WTC11 (cell line): ENCODE results near the gene GGA1. TPM values are rescaled to one million over a fixed set of nuclear protein-coding genes. Genes with fewer than 3 reads are reported as not detected.

Source experiments
- ATAC-seq: fragments of 200-7000 bp; cut with Tn5 transposase; 2 replicates; pipeline ENCODE4 v1.10.0; 2021; ENCODE audit warnings: mild to moderate bottlenecking, moderate library complexity
- CTCF ChIA-PET: fragments of 300-600 bp; sonication (Branson Sonifier 250); formaldehyde crosslinking; loops from one replicate; lab custom pipeline; 2021; ENCODE audit warnings: antibody characterized with exemption; lab: Charles Lee
- POLR2A ChIA-PET: fragments of 350-600 bp; sonication (Branson Sonifier 250); formaldehyde crosslinking; loops from one replicate; lab custom pipeline; 2021; ENCODE audit warnings: antibody characterized with exemption; lab: Charles Lee
- DNase-seq: peaks from one replicate; pipeline ENCODE4 v3.0.0; 2021; ENCODE audit warnings: low spot score
- H3K27ac Mint-ChIP-seq: 2 replicates; pipeline ENCODE4 v1.8.0; 2021; ENCODE audit warnings: mixed read lengths
- H3K27me3 Mint-ChIP-seq: 2 replicates; pipeline ENCODE4 v1.8.0; 2021; ENCODE audit warnings: low read depth, mild to moderate bottlenecking, moderate library complexity, mixed read lengths
- H3K36me3 Mint-ChIP-seq: 2 replicates; pipeline ENCODE4 v1.8.0; 2021; ENCODE audit warnings: mixed read lengths
- H3K4me1 Mint-ChIP-seq: 2 replicates; pipeline ENCODE4 v1.8.0; 2022; ENCODE audit warnings: mixed read lengths
- H3K4me3 Mint-ChIP-seq: 2 replicates; pipeline ENCODE4 v1.8.0; 2021; ENCODE audit warnings: mild to moderate bottlenecking, moderate library complexity, mixed read lengths
- H3K9me3 Mint-ChIP-seq: 2 replicates; pipeline ENCODE4 v1.8.0; 2021; ENCODE audit warnings: mixed read lengths
- ATF1 ChIP-seq: sonication (generic); formaldehyde crosslinking; IDR thresholded peaks from 2 replicates; pipeline ENCODE4 v1.8.1; 2023; ENCODE audit warnings: mild to moderate bottlenecking, moderate library complexity, missing genetic modification reagents
- CBFB ChIP-seq: sonication (generic); formaldehyde crosslinking; IDR thresholded peaks from 2 replicates; pipeline ENCODE4 v1.8.1; 2022; ENCODE audit warnings: mild to moderate bottlenecking, low read depth, missing genetic modification reagents
- CREM ChIP-seq: sonication (generic); formaldehyde crosslinking; IDR thresholded peaks from 2 replicates; pipeline ENCODE4 v1.8.1; 2022; ENCODE audit warnings: mild to moderate bottlenecking, missing genetic modification reagents, moderate library complexity
- EMX1 ChIP-seq: fragments of 250-450 bp; sonication (Bioruptor Pico); IDR thresholded peaks from 2 replicates; pipeline ENCODE4 v1.8.0; 2021; ENCODE audit warnings: mild to moderate bottlenecking
- FOXJ3 ChIP-seq: sonication (generic); formaldehyde crosslinking; IDR thresholded peaks from 2 replicates; pipeline ENCODE4 v1.9.0; 2021; ENCODE audit warnings: missing genetic modification reagents, mild to moderate bottlenecking, borderline replicate concordance
- FOXP4 ChIP-seq: sonication (generic); formaldehyde crosslinking; IDR thresholded peaks from 2 replicates; pipeline ENCODE4 v1.8.0; 2022; ENCODE audit warnings: mild to moderate bottlenecking, missing genetic modification reagents
- GRHL2 ChIP-seq: fragments of 250-450 bp; sonication (Bioruptor Pico); IDR thresholded peaks from 2 replicates; pipeline ENCODE4 v1.8.0; 2022; ENCODE audit warnings: mild to moderate bottlenecking, moderate library complexity; ENCODE audit not compliant: insufficient replicate concordance, severe bottlenecking
- GTF2I ChIP-seq: fragments of 250-450 bp; sonication (Bioruptor Pico); conservative IDR thresholded peaks from 2 replicates; pipeline ENCODE4 v1.4.0; 2021; ENCODE audit warnings: mild to moderate bottlenecking
- IRF2 ChIP-seq: sonication (generic); formaldehyde crosslinking; IDR thresholded peaks from 2 replicates; pipeline ENCODE4 v1.8.0; 2022; ENCODE audit warnings: low read depth, missing genetic modification reagents, borderline replicate concordance
- JAZF1 ChIP-seq: fragments of 250-450 bp; sonication (Bioruptor Pico); IDR thresholded peaks from 2 replicates; pipeline ENCODE4 v1.9.0; 2021; ENCODE audit warnings: moderate library complexity, mild to moderate bottlenecking, inconsistent platforms
- MAX ChIP-seq: sonication (generic); formaldehyde crosslinking; IDR thresholded peaks from 2 replicates; pipeline ENCODE4 v1.8.0; 2022; ENCODE audit warnings: mild to moderate bottlenecking, missing genetic modification reagents
- MLX ChIP-seq: sonication (generic); formaldehyde crosslinking; IDR thresholded peaks from 2 replicates; pipeline ENCODE4 v1.8.1; 2023; ENCODE audit warnings: mild to moderate bottlenecking, missing genetic modification reagents, moderate library complexity
- NFATC4 ChIP-seq: fragments of 250-450 bp; sonication (Bioruptor Pico); IDR thresholded peaks from 2 replicates; pipeline ENCODE4 v1.9.0; 2021; ENCODE audit warnings: mild to moderate bottlenecking
- NFYB ChIP-seq: sonication (generic); formaldehyde crosslinking; conservative IDR thresholded peaks from 2 replicates; pipeline ENCODE4 v1.8.0; 2022; ENCODE audit warnings: low read depth, missing genetic modification reagents
- NR1H2 ChIP-seq: sonication (generic); formaldehyde crosslinking; IDR thresholded peaks from 2 replicates; pipeline ENCODE4 v1.9.0; 2021; ENCODE audit warnings: mild to moderate bottlenecking, moderate library complexity, missing genetic modification reagents
- RELA ChIP-seq: sonication (generic); formaldehyde crosslinking; IDR thresholded peaks from 2 replicates; pipeline ENCODE4 v1.8.1; 2022; ENCODE audit warnings: missing genetic modification reagents, mild to moderate bottlenecking, borderline replicate concordance
- RORB ChIP-seq: fragments of 250-450 bp; sonication (Bioruptor Pico); IDR thresholded peaks from 2 replicates; pipeline ENCODE4 v1.9.0; 2021; ENCODE audit warnings: mild to moderate bottlenecking
- SMAD3 ChIP-seq: sonication (generic); formaldehyde crosslinking; IDR thresholded peaks from 2 replicates; pipeline ENCODE4 v1.8.0; 2022; ENCODE audit warnings: missing genetic modification reagents, mild to moderate bottlenecking, borderline replicate concordance
- SMAD4 ChIP-seq: sonication (generic); formaldehyde crosslinking; IDR thresholded peaks from 2 replicates; pipeline ENCODE4 v1.8.0; 2022; ENCODE audit warnings: mild to moderate bottlenecking, missing genetic modification reagents
- SP1 ChIP-seq: sonication (generic); formaldehyde crosslinking; conservative IDR thresholded peaks from 2 replicates; pipeline ENCODE4 v1.8.1; 2022; ENCODE audit warnings: missing genetic modification reagents
- TP53 ChIP-seq: sonication (generic); formaldehyde crosslinking; IDR thresholded peaks from 2 replicates; pipeline ENCODE4 v1.8.1; 2023; ENCODE audit warnings: mild to moderate bottlenecking, missing genetic modification reagents
- USF1 ChIP-seq: sonication (generic); formaldehyde crosslinking; IDR thresholded peaks from 2 replicates; pipeline ENCODE4 v1.8.0; 2022; ENCODE audit warnings: mild to moderate bottlenecking, missing genetic modification reagents
- ZNF121 ChIP-seq: sonication (generic); formaldehyde crosslinking; IDR thresholded peaks from 2 replicates; pipeline ENCODE4 v1.8.0; 2023; ENCODE audit warnings: missing genetic modification reagents
- total RNA-seq: library from RNA; stranded (reverse); gene quantifications from 3 replicates; pipeline ENCODE4 v1.2.3, GENCODE V29; 2021
- TF ChIP-seq, protein P1 (sequence below): sonication (generic); formaldehyde crosslinking; IDR thresholded peaks from 2 replicates; pipeline ENCODE4 v1.8.1; 2022; ENCODE audit warnings: missing genetic modification reagents, borderline replicate concordance
- TF ChIP-seq, protein P2 (sequence below): sonication (generic); formaldehyde crosslinking; conservative IDR thresholded peaks from 2 replicates; pipeline ENCODE4 v1.8.1; 2022; ENCODE audit warnings: mild to moderate bottlenecking, missing genetic modification reagents
- TF ChIP-seq, protein P3 (sequence below): fragments of 250-450 bp; sonication (Bioruptor Pico); IDR thresholded peaks from 2 replicates; pipeline ENCODE4 v1.8.0; 2021; ENCODE audit warnings: mild to moderate bottlenecking

Gene GGA1
- total RNA-seq, 1 experiment from 2014 or later: 66.3 TPM

GRCh38 chr22:37623075-37624016 lies 14.7 kb downstream of the GGA1 start (continued):
- TF ChIP-seq FOXP4 (CRISPR knock-in tag) (no peak), GRHL2 (CRISPR knock-in tag) (no peak), CBFB (no peak), NFATC4 (no peak)
- TF ChIP-seq, all 79 proteins: peak for 2

- Mint-ChIP-seq H3K4me1 (peaks cover 3% of the 10 kb centered on the region), H3K27ac (no peak overlapping the region)
- no peak for ATAC-seq
- TF ChIP-seq MAX (CRISPR knock-in tag) (no peak), NFATC4 (no peak), JAZF1 (CRISPR knock-in tag) (no peak), CREM (CRISPR knock-in tag) (no peak)
- TF ChIP-seq, protein P1, sequence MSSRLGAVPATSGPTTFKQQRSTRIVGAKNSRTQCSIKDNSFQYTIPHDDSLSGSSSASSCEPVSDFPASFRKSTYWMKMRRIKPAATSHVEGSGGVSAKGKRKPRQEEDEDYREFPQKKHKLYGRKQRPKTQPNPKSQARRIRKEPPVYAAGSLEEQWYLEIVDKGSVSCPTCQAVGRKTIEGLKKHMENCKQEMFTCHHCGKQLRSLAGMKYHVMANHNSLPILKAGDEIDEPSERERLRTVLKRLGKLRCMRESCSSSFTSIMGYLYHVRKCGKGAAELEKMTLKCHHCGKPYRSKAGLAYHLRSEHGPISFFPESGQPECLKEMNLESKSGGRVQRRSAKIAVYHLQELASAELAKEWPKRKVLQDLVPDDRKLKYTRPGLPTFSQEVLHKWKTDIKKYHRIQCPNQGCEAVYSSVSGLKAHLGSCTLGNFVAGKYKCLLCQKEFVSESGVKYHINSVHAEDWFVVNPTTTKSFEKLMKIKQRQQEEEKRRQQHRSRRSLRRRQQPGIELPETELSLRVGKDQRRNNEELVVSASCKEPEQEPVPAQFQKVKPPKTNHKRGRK (CRISPR knock-in tag): no peak
- TF ChIP-seq, protein P2, sequence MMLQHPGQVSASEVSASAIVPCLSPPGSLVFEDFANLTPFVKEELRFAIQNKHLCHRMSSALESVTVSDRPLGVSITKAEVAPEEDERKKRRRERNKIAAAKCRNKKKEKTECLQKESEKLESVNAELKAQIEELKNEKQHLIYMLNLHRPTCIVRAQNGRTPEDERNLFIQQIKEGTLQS (CRISPR knock-in tag): no peak
- TF ChIP-seq, all 79 proteins: peak for 0
- ChIA-PET POLR2A (no interaction called here), CTCF (interaction anchor here (0.5 to 1.9 kb wide), 11 partner anchors 9 to 144 kb away, joined by 3 to 15 read pairs (median 4); partner anchors contain the start of genes GGA1 and PDXP)
- no peak for DNase-seq
- H3K27me3 Mint-ChIP-seq: no peaks in the 10 kb centered on the region
- H3K4me3 Mint-ChIP-seq: no peak overlapping the region
- H3K36me3 Mint-ChIP-seq: peaks cover 9% of the 10 kb centered on the region
- H3K9me3 Mint-ChIP-seq: no peaks in the 10 kb centered on the region
Measured at GRCh38 chr22:37624017-37624365, 15.4 kb downstream of the GGA1 start.

DNA sequence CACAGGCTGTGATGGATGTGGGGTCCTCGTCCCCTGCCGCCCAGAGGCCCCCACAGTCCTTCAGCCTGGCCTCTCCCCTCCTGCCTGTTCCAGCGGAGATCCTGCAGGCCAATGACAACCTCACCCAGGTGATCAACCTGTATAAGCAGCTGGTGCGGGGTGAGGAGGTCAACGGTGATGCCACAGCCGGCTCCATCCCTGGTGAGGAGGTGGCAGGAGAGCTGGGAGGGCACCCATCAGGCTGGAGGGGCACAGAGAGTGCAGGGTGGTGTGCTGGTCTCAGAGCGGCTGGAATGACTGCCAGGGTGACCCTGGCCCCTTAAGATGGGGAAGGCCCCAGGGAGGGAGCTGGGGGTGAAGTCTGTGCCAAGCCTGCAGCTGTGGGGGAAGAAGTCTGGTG lies 16.2 kb downstream of the GGA1 start:
- CTCF ChIA-PET: interaction anchor here (1.5 to 11.4 kb wide), 6 partner anchors 9 to 19 kb away, joined by 3 to 152 read pairs (median 6); partner anchors contain the start of gene GGA1
- TF ChIP-seq SMAD3 (no peak), GTF2I (CRISPR knock-in tag) (no peak), IRF2 (CRISPR knock-in tag) (no peak), ATF1 (CRISPR knock-in tag) (no peak), ZNF121 (CRISPR knock-in tag) (no peak), EMX1 (CRISPR knock-in tag) (no peak), MLX (no peak), FOXJ3 (CRISPR knock-in tag) (no peak), USF1 (CRISPR knock-in tag) (no peak), NFYB (CRISPR knock-in tag) (no peak), SP1 (CRISPR knock-in tag) (no peak), NR1H2 (CRISPR knock-in tag) (no peak), SMAD4 (CRISPR knock-in tag) (no peak), RORB (CRISPR knock-in tag) (no peak), TP53 (CRISPR knock-in tag) (no peak), RELA (CRISPR knock-in tag) (no peak)
- TF ChIP-seq, protein P3, sequence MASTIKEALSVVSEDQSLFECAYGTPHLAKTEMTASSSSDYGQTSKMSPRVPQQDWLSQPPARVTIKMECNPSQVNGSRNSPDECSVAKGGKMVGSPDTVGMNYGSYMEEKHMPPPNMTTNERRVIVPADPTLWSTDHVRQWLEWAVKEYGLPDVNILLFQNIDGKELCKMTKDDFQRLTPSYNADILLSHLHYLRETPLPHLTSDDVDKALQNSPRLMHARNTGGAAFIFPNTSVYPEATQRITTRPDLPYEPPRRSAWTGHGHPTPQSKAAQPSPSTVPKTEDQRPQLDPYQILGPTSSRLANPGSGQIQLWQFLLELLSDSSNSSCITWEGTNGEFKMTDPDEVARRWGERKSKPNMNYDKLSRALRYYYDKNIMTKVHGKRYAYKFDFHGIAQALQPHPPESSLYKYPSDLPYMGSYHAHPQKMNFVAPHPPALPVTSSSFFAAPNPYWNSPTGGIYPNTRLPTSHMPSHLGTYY (CRISPR knock-in tag): no peak

More for the DNA sequence above, 16.2 kb downstream of the GGA1 start:
- DNase-seq (no peak), ATAC-seq (no peak)
- H3K4me1 Mint-ChIP-seq: peaks cover 3% of the 10 kb centered on the region
- H3K27ac Mint-ChIP-seq: no peak overlapping the region
- POLR2A ChIA-PET: no interaction called here
- H3K4me3 Mint-ChIP-seq: no peak overlapping the region
- no peaks in the 10 kb centered on the region for H3K9me3 Mint-ChIP-seq
- H3K27me3 Mint-ChIP-seq: no peaks in the 10 kb centered on the region
- H3K36me3 Mint-ChIP-seq: peaks cover 6% of the 10 kb centered on the region
